Right lobe of liver (tissue), 6 donors: ENCODE measurements around the gene RBP4. TPM values are rescaled to one million over a fixed set of nuclear protein-coding genes. Genes with fewer than 3 reads are reported as not detected.

Experiments used
- ATAC-seq, 4 donors: fragments of 200-7000 bp; cut with Tn5 transposase; one replicate each; pipeline ENCODE4 v1.9.1; 2020; ENCODE audit warnings: mild to moderate bottlenecking in 4 of 4, moderate library complexity in 4 of 4
- DNase-seq, 3 donors: peaks; one replicate each; pipeline ENCODE4 v3.0.0-alpha.2; 2020
- H3K27ac ChIP-seq, 3 donors: fragments of 200-600 bp; one replicate each; pipeline ENCODE4 v1.8.0; 2022
- H3K27me3 ChIP-seq, 2 donors: fragments of 200-600 bp; one replicate each; pipeline ENCODE4 v1.8.0; 2022
- H3K36me3 ChIP-seq, 4 donors: fragments of 200-600 bp; sonication (generic) in 1 of 4; one replicate each; pipeline versions ENCODE4 v1.5.1 to v1.8.0; 2017 to 2022; ENCODE audit warnings: control low read depth in 1 of 4
- H3K4me1 ChIP-seq, 4 donors: fragments of 200-600 bp; sonication (generic) in 1 of 4; one replicate each; pipeline versions ENCODE4 v1.5.1 to v1.8.0; 2017 to 2022; ENCODE audit warnings: control low read depth in 1 of 4
- H3K4me3 ChIP-seq, 3 donors: fragments of 200-600 bp; one replicate each; pipeline ENCODE4 v1.8.0; 2022
- H3K9me3 ChIP-seq, 4 donors: fragments of 200-600 bp; sonication (generic) in 1 of 4; one replicate each; pipeline versions ENCODE4 v1.5.1 to v1.8.0; 2017 to 2022; ENCODE audit warnings: control low read depth in 1 of 4
- CTCF ChIP-seq, 4 donors: fragments of 200-600 bp in 3 of 4; fragments of 450-650 bp in 1 of 4; IDR thresholded peaks; one replicate each; pipeline versions ENCODE4 v1.5.1 to v1.8.0; 2016 to 2022; ENCODE audit warnings: antibody characterized with exemption in 4 of 4, mild to moderate bottlenecking in 2 of 4
- POLR2A ChIP-seq: fragments of 450-650 bp; IDR thresholded peaks from one replicate; pipeline ENCODE4 v1.6.1; 2017; ENCODE audit warnings: antibody characterized with exemption, mild to moderate bottlenecking
- WGBS: methylation state at CpG from one replicate; pipeline ENCODE4 v1.1.6; 2018; ENCODE audit warnings: low coverage, low lambda C conversion rate; ENCODE audit not compliant: insufficient coverage; ENCODE audit errors: missing lambda C conversion rate; 5-methylcytosine and 5-hydroxymethylcytosine counted together
- intact Hi-C, 2 donors: fragments of 100-400 bp; cut with DNase I; formaldehyde crosslinking; loops; one replicate each; pipeline versions ENCODE4 v1.11.2 to v1.14.1; 2022
- total RNA-seq, 6 experiments: library from RNA; depleted of rRNA in 2 of 6; stranded (reverse); fragments of >200 nt in 2 of 6; fragmentation: NEBNext Ultra II Directional in 3 of 6; extraction: Animal tissue kit (Norgen Biotek cat#: 25700) in 3 of 6; gene quantifications; one replicate each; pipeline versions ENCODE4 v1.1.0 to v1.2.4, GENCODE V29; 2016 to 2023
- donor health status: DM: no; HTN: yes; CAD: no.
- donor health status: DM: no; HTN: no; CAD: no.
- donor health status: DM: no; HTN: no; CAD: no.
- donor health status: DM: no; HTN: yes; CAD: no.
- donor health status: DM: no; HTN: yes; CAD: no.

Gene RBP4
- total RNA-seq, 6 experiments from 2014 or later, result 4,975 to 8,539 (median 5,621) TPM

- intact Hi-C loops, result no loop called here
- no peak for TF ChIP-seq CTCF (IDR thresholded peaks at IDR 0.05)
- TF ChIP-seq POLR2A, result no peak
- Histone ChIP-seq H3K9me3 (no peaks in the 10 kb centered on the region), H3K36me3 (no peaks in the 10 kb centered on the region), H3K4me3 (no peak overlapping the region), H3K27me3 (peaks cover 0 to 2% of the 10 kb centered on the region in 2 donors), H3K4me1 (no peaks in the 10 kb centered on the region), H3K27ac (no peak overlapping the region)
- no peak for DNase-seq
- no peak for ATAC-seq
- 71% methylated on average over 2 of the region's 2 CpGs for WGBS
Measured at GRCh38 chr10:93572606-93573005, 28.4 kb downstream of the RBP4 start.

- Histone ChIP-seq H3K4me1 (peaks cover 0 to 5% (median 0%) of the 10 kb centered on the region in 4 donors), H3K36me3 (no peaks in the 10 kb centered on the region), H3K27ac (no peak overlapping the region), H3K9me3 (no peaks in the 10 kb centered on the region), H3K27me3 (peaks cover 0 to 7% of the 10 kb centered on the region in 2 donors), H3K4me3 (no peak overlapping the region)
- no peak for ATAC-seq
- TF ChIP-seq CTCF (IDR thresholded peaks at IDR 0.05) (no peak), POLR2A (no peak)
- intact Hi-C loops, result no loop called here
- 29% methylated on average over 2 of the region's 3 CpGs for WGBS
- DNase-seq, result no peak
Measured at GRCh38 chr10:93570383-93570782, 30.7 kb downstream of the RBP4 start.

GRCh38 chr10:93568105-93568390, 33.0 kb downstream of the RBP4 start:
- Histone ChIP-seq H3K27me3 (peaks cover 0 to 7% of the 10 kb centered on the region in 2 donors), H3K36me3 (no peaks in the 10 kb centered on the region), H3K4me3 (no peak overlapping the region), H3K9me3 (no peaks in the 10 kb centered on the region), H3K27ac (no peak overlapping the region), H3K4me1 (peaks cover 0 to 5% (median 0%) of the 10 kb centered on the region in 4 donors)
- peak in 3 of 4 donors; percentile 8 to 37 (median 31) for ATAC-seq
- TF ChIP-seq POLR2A (no peak), CTCF (IDR thresholded peaks at IDR 0.05) (no peak)
- no peak for DNase-seq
- 12% methylated on average over 12 of the region's 21 CpGs for WGBS
- intact Hi-C loops, result no loop called here

GRCh38 chr10:93567277-93568104, 33.5 kb downstream of the RBP4 start:
- H3K27ac ChIP-seq, result no peak overlapping the region
- TF ChIP-seq CTCF (IDR thresholded peaks at IDR 0.05) (no peak), POLR2A (no peak)
- intact Hi-C loops, result no loop called here
- H3K4me1 ChIP-seq, result peaks cover 0 to 5% (median 0%) of the 10 kb centered on the region in 4 donors
- DNase-seq (no peak), ATAC-seq (peak in 2 of 4 donors; percentile 15 to 25)
- peak overlapping the region in 2 of 3 donors; percentile 14 to 35 for H3K4me3 ChIP-seq
- H3K27me3 ChIP-seq, result peaks cover 0 to 7% of the 10 kb centered on the region in 2 donors
- WGBS, result 11% methylated on average over 14 of the region's 33 CpGs
- H3K9me3 ChIP-seq, result no peaks in the 10 kb centered on the region
- H3K36me3 ChIP-seq, result no peaks in the 10 kb centered on the region
